DND-41 (cell line): Measurements from ENCODE around the gene ERBB4.
"Not testable (repeated sequence)": the region's sequence is repeated elsewhere in the genome, so short reads cannot be mapped to it uniquely, and the experiment has no call there.

Source experiments
- ATAC-seq: fragments of 200-7000 bp; cut with Tn5 transposase; 3 replicates; pipeline ENCODE4 v1.9.1; 2021; ENCODE audit warnings: low read depth; ENCODE audit not compliant: insufficient read depth
- DNase-seq: peaks from one replicate; pipeline ENCODE4 v3.0.0-alpha.2; 2020
- H2AFZ ChIP-seq: 2 replicates; pipeline ENCODE4 v1.6.0; 2012; ENCODE audit warnings: low read depth, low read length
- H3K27ac ChIP-seq: 2 replicates; pipeline ENCODE4 v1.5.1; 2012; ENCODE audit warnings: low read length, inconsistent platforms
- H3K27me3 ChIP-seq: fragments of 200-600 bp; sonication (generic); 2 replicates; pipeline ENCODE4 v1.6.0; 2012; ENCODE audit warnings: low read length, mild to moderate bottlenecking, inconsistent platforms; ENCODE audit not compliant: insufficient read depth, poor library complexity
- H3K36me3 ChIP-seq: 2 replicates; pipeline ENCODE4 v1.5.1; 2012; ENCODE audit warnings: low read length, inconsistent platforms; ENCODE audit not compliant: insufficient read depth
- H3K4me1 ChIP-seq: 2 replicates; pipeline ENCODE4 v1.5.1; 2012; ENCODE audit warnings: mild to moderate bottlenecking, low read length; ENCODE audit not compliant: insufficient read depth
- H3K4me2 ChIP-seq: 2 replicates; pipeline ENCODE4 v1.6.0; 2012; ENCODE audit warnings: mild to moderate bottlenecking, moderate library complexity, low read length, inconsistent platforms; ENCODE audit not compliant: insufficient read depth
- H3K4me3 ChIP-seq, 2 experiments: fragments of 200-600 bp in 1 of 2; shearing (Covaris generic) in 1 of 2; 2 replicates each; pipeline ENCODE4 v1.5.1; 2012 to 2016; ENCODE audit warnings: inconsistent platforms in 2 of 2, low read length in 2 of 2, mild to moderate bottlenecking in 2 of 2, low read depth in 1 of 2, moderate library complexity in 1 of 2
- H3K79me2 ChIP-seq: 2 replicates; pipeline ENCODE4 v1.6.0; 2012; ENCODE audit warnings: low read length, inconsistent platforms; ENCODE audit not compliant: insufficient read depth
- H3K9ac ChIP-seq: 2 replicates; pipeline ENCODE4 v1.6.0; 2012; ENCODE audit warnings: low read depth, mild to moderate bottlenecking, inconsistent platforms, low read length, moderate library complexity
- H3K9me3 ChIP-seq: 2 replicates; pipeline ENCODE4 v1.5.1; 2012; ENCODE audit warnings: low read length, moderate library complexity, mild to moderate bottlenecking, inconsistent platforms; ENCODE audit not compliant: insufficient read depth, severe bottlenecking
- H4K20me1 ChIP-seq: 2 replicates; pipeline ENCODE4 v1.6.0; 2012; ENCODE audit warnings: low read length; ENCODE audit not compliant: insufficient read depth
- EZH2 ChIP-seq: IDR thresholded peaks from 3 replicates; pipeline ENCODE4 v1.6.1; 2012; ENCODE audit warnings: borderline replicate concordance, low read depth, mild to moderate bottlenecking, moderate library complexity, low read length, inconsistent platforms; ENCODE audit not compliant: severe bottlenecking
- TF ChIP-seq, protein P1 (sequence below): IDR thresholded peaks from 2 replicates; pipeline ENCODE4 v1.5.1; 2012; ENCODE audit warnings: borderline replicate concordance, low read length, moderate library complexity, mild to moderate bottlenecking; ENCODE audit not compliant: poor library complexity, severe bottlenecking; ENCODE audit errors: extremely low read depth

ERBB4 gene

GRCh38 chr2:212107014-212107413 is 431.6 kb downstream of the ERBB4 start:
- TF ChIP-seq EZH2: no peak
- TF ChIP-seq, protein P1, sequence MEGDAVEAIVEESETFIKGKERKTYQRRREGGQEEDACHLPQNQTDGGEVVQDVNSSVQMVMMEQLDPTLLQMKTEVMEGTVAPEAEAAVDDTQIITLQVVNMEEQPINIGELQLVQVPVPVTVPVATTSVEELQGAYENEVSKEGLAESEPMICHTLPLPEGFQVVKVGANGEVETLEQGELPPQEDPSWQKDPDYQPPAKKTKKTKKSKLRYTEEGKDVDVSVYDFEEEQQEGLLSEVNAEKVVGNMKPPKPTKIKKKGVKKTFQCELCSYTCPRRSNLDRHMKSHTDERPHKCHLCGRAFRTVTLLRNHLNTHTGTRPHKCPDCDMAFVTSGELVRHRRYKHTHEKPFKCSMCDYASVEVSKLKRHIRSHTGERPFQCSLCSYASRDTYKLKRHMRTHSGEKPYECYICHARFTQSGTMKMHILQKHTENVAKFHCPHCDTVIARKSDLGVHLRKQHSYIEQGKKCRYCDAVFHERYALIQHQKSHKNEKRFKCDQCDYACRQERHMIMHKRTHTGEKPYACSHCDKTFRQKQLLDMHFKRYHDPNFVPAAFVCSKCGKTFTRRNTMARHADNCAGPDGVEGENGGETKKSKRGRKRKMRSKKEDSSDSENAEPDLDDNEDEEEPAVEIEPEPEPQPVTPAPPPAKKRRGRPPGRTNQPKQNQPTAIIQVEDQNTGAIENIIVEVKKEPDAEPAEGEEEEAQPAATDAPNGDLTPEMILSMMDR: no peak
- no peak overlapping the region for H3K27ac ChIP-seq
- no peak for ATAC-seq

DNA sequence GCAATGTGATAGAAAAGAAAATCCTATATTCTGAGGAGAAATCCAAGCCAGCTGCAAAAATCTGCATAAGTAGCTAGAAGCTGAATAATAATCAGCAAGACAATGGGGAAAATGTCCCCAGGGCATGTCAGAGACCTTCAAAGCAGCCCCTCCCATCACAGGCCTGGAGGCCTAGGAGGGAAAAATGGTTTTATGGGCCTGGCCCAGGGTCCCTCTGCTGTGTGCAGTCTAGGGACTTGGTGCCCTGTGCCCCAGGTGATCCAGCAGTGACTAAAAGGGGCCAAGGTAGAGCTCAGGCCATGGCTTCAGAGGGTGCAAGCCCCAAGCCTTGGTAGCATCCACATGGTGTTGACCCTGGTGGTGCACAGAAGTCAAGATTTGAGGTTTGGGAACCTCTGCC is 432.1 kb downstream of the ERBB4 start:
- not testable (repeated sequence) for H3K27me3 ChIP-seq, H3K79me2 ChIP-seq, H4K20me1 ChIP-seq, ATAC-seq, H3K9ac ChIP-seq, DNase-seq, H3K4me2 ChIP-seq, H3K4me1 ChIP-seq, H3K27ac ChIP-seq, H2AFZ ChIP-seq, H3K4me3 ChIP-seq, H3K36me3 ChIP-seq, H3K9me3 ChIP-seq

More at GRCh38 chr2:212107014-212107413, 431.6 kb downstream of the ERBB4 start:
- Histone ChIP-seq H3K36me3 (no peaks in the 10 kb centered on the region), H3K27me3 (no peaks in the 10 kb centered on the region), H3K9ac (no peak overlapping the region), H3K9me3 (no peaks in the 10 kb centered on the region), H3K79me2 (no peaks in the 10 kb centered on the region), H4K20me1 (no peaks in the 10 kb centered on the region), H3K4me2 (no peak overlapping the region), H3K4me3 (no peak overlapping the region), H2AFZ (no peak overlapping the region), H3K4me1 (no peaks in the 10 kb centered on the region)
- DNase-seq: no peak

DNA sequence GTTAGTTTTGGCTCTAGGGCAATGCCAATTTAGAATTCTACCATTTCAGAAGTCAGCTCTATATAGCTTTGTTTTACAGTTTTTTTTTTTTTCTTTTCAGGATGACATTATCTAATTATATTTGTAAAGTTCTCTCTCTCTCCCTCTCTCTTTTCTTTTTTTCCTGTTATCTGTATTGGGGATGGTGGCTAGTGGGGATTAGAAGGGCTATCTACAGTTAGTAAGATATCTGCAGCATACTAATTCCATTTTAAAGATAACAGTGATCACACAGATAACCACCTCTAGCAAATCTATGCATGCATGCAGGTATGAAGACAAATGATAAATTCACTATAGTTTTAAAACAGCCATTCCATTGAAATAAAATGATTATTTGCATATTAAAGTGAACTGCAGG is 438.9 kb downstream of the ERBB4 start:
- no peak for ATAC-seq
- Histone ChIP-seq H3K36me3 (no peaks in the 10 kb centered on the region), H3K4me3 (no peak overlapping the region), H3K9me3 (no peaks in the 10 kb centered on the region), H3K27me3 (no peaks in the 10 kb centered on the region), H2AFZ (no peak overlapping the region), H4K20me1 (no peaks in the 10 kb centered on the region), H3K79me2 (no peaks in the 10 kb centered on the region), H3K4me1 (no peaks in the 10 kb centered on the region), H3K9ac (no peak overlapping the region), H3K27ac (no peak overlapping the region), H3K4me2 (no peak overlapping the region)
- TF ChIP-seq, protein P1: no peak
- no peak for TF ChIP-seq EZH2
- DNase-seq: no peak

- TF ChIP-seq EZH2: no peak
- TF ChIP-seq, protein P1: no peak
- H3K4me2 ChIP-seq: no peak overlapping the region
- H4K20me1 ChIP-seq: no peaks in the 10 kb centered on the region
- DNase-seq (no peak), ATAC-seq (no peak)
- H3K9ac ChIP-seq: no peak overlapping the region
- H3K27me3 ChIP-seq: no peaks in the 10 kb centered on the region
- H3K9me3 ChIP-seq: no peaks in the 10 kb centered on the region
- H3K36me3 ChIP-seq: no peaks in the 10 kb centered on the region
- no peak overlapping the region for H3K4me3 ChIP-seq
- no peak overlapping the region for H2AFZ ChIP-seq
- no peak overlapping the region for H3K27ac ChIP-seq
- H3K79me2 ChIP-seq: no peaks in the 10 kb centered on the region
- H3K4me1 ChIP-seq: no peaks in the 10 kb centered on the region
Measured at GRCh38 chr2:212098966-212099365, 439.6 kb downstream of the ERBB4 start.
